HCT116 (cell line): Measurements from ENCODE around the gene ATG4A. TPM values are rescaled to one million over a fixed set of nuclear protein-coding genes. Genes with fewer than 3 reads are reported as not detected.

Experiments
- ATAC-seq: fragments of 200-7000 bp; cut with Tn5 transposase; 2 replicates; pipeline ENCODE4 v1.9.1; 2020; ENCODE audit warnings: mild to moderate bottlenecking, moderate library complexity
- BruUV-seq: library from RNA; stranded (reverse); fragments of 400-500 nt; replicated peaks from 2 replicates; lab custom pipeline; 2021; lab: Mats Ljungman, UMichigan
- CTCF ChIA-PET: fragments of 300-600 bp; sonication (Branson Sonifier 250); formaldehyde crosslinking; loops from one replicate; lab custom pipeline; 2021; ENCODE audit warnings: antibody characterized with exemption; lab: Charles Lee
- POLR2A ChIA-PET: fragments of 300-600, 350-600 bp; sonication (Branson Sonifier 250); formaldehyde crosslinking; loops from one replicate; lab custom pipeline; 2021; ENCODE audit warnings: antibody characterized with exemption; lab: Charles Lee
- RAD21 ChIA-PET, 2 experiments: fragments of 300-600 bp; sonication (Branson Sonifier 250); formaldehyde crosslinking; loops; one replicate each; lab custom pipeline; 2023; ENCODE audit warnings: low total read pairs in 2 of 2; ENCODE audit not compliant: uncharacterized antibody in 2 of 2, unreplicated experiment in 2 of 2, low non-redundant PET in 1 of 2; lab: Charles Lee
- DNase-seq: peaks from one replicate; pipeline ENCODE4 v3.0.0-alpha.2; 2010; ENCODE audit warnings: low read depth, low spot score
- H2AFZ ChIP-seq: fragments of 200-600 bp; shearing (Covaris generic), sonication (generic); 2 replicates; pipeline ENCODE4 v1.6.1; 2017; ENCODE audit warnings: low read depth, mixed run types, mixed read lengths, antibody characterized with exemption, low read length; ENCODE audit not compliant: poor library complexity, severe bottlenecking
- H3K27ac ChIP-seq: 2 replicates; pipeline ENCODE4 v1.5.1; 2012; ENCODE audit warnings: low read depth, low read length
- H3K27me3 ChIP-seq: fragments of 200-600 bp; sonication (generic); 2 replicates; pipeline ENCODE4 v1.6.1; 2016; ENCODE audit warnings: mixed run types, low read length, mixed read lengths; ENCODE audit not compliant: insufficient read depth
- H3K36me3 ChIP-seq, 2 experiments: fragments of 200-500 bp in 1 of 2; fragments of 200-600 bp in 1 of 2; sonication (Bioruptor generic) in 1 of 2; sonication (generic) in 1 of 2; 2 replicates each; pipeline versions ENCODE4 v1.5.1 to v1.6.1; 2014 to 2016; ENCODE audit warnings: low read length in 2 of 2, inconsistent platforms in 1 of 2, mixed read lengths in 1 of 2, mixed run types in 1 of 2; ENCODE audit not compliant: insufficient read depth in 2 of 2, control insufficient read depth in 1 of 2
- H3K4me1 ChIP-seq, 2 experiments: fragments of 200-600 bp in 1 of 2; sonication (generic) in 1 of 2; 2 replicates each; pipeline versions ENCODE4 v1.5.1 to v1.6.1; 2012 to 2017; ENCODE audit warnings: low read length in 2 of 2, inconsistent platforms in 1 of 2, mild to moderate bottlenecking in 1 of 2, mixed read lengths in 1 of 2, mixed run types in 1 of 2, moderate library complexity in 1 of 2; ENCODE audit not compliant: insufficient read depth in 2 of 2, control insufficient read depth in 1 of 2
- H3K4me2 ChIP-seq: fragments of 200-600 bp; sonication (generic); 2 replicates; pipeline ENCODE4 v1.6.1; 2017; ENCODE audit warnings: mixed run types, low read length, mixed read lengths
- H3K4me3 ChIP-seq, 2 experiments: fragments of 200-600 bp in 1 of 2; sonication (generic) in 1 of 2; replicated peaks in 1 of 2; 2 replicates each; pipeline ENCODE4 v1.5.1; 2011 to 2016; ENCODE audit warnings: low read length in 2 of 2, control low read depth in 1 of 2, low read depth in 1 of 2, mild to moderate bottlenecking in 1 of 2, mixed read lengths in 1 of 2, mixed run types in 1 of 2
- H3K79me2 ChIP-seq: fragments of 200-600 bp; sonication (generic); 2 replicates; pipeline ENCODE4 v1.6.1; 2017; ENCODE audit warnings: mild to moderate bottlenecking, mixed run types, low read length, moderate library complexity, mixed read lengths; ENCODE audit not compliant: insufficient read depth
- H3K9ac ChIP-seq: fragments of 200-600 bp; sonication (generic); 2 replicates; pipeline ENCODE4 v1.6.1; 2016; ENCODE audit warnings: low read length, mixed read lengths
- H3K9me2 ChIP-seq: fragments of 200-600 bp; sonication (generic), shearing (Covaris generic); 2 replicates; pipeline ENCODE4 v1.6.1; 2017; ENCODE audit warnings: mixed run types, mild to moderate bottlenecking, moderate library complexity; ENCODE audit not compliant: insufficient read depth
- H3K9me3 ChIP-seq, 2 experiments: fragments of 200-500 bp in 1 of 2; fragments of 200-600 bp in 1 of 2; sonication (Bioruptor generic) in 1 of 2; sonication (generic) in 1 of 2; 2 replicates each; pipeline ENCODE4 v1.6.1; 2014 to 2017; ENCODE audit warnings: low read length in 2 of 2, mixed read lengths in 2 of 2, inconsistent platforms in 1 of 2, low read depth in 1 of 2, mild to moderate bottlenecking in 1 of 2, mixed run types in 1 of 2, moderate library complexity in 1 of 2; ENCODE audit not compliant: control insufficient read depth in 1 of 2, insufficient read depth in 1 of 2
- H4K20me1 ChIP-seq: fragments of 200-600 bp; sonication (generic), shearing (Covaris generic); 2 replicates; pipeline ENCODE4 v1.6.1; 2017; ENCODE audit warnings: mixed run types, mild to moderate bottlenecking, moderate library complexity; ENCODE audit not compliant: insufficient read depth
- CBX3 ChIP-seq: IDR thresholded peaks from 2 replicates; pipeline ENCODE4 v1.6.1; 2012; ENCODE audit warnings: low read depth
- JUND ChIP-seq: IDR thresholded peaks from 2 replicates; pipeline ENCODE4 v1.6.1; 2012
- RAD21 ChIP-seq: IDR thresholded peaks from 2 replicates; pipeline ENCODE4 v1.6.1; 2012; ENCODE audit warnings: low read depth, mild to moderate bottlenecking
- SP1 ChIP-seq: IDR thresholded peaks from 2 replicates; pipeline ENCODE4 v1.6.1; 2012; ENCODE audit warnings: low read depth
- YY1 ChIP-seq: IDR thresholded peaks from 2 replicates; pipeline ENCODE4 v1.6.1; 2011; ENCODE audit warnings: low read length, low read depth, moderate library complexity, mild to moderate bottlenecking; ENCODE audit not compliant: insufficient replicate concordance; ENCODE audit errors: extremely low read depth
- intact Hi-C: fragments of 100-400 bp; cut with micrococcal nuclease; formaldehyde crosslinking; loops from 2 replicates; pipeline ENCODE4 v1.10.0; 2022
- total RNA-seq: library from RNA; stranded (reverse); gene quantifications from one replicate; pipeline ENCODE4 v1.2.1, GENCODE V29; 2021; ENCODE audit not compliant: unreplicated experiment
- TF ChIP-seq, protein P1 (sequence below): IDR thresholded peaks from 2 replicates; pipeline ENCODE4 v1.6.1; 2012
- TF ChIP-seq, protein P2 (sequence below): IDR thresholded peaks from 2 replicates; pipeline ENCODE4 v1.6.1; 2012; ENCODE audit warnings: low read depth
- TF ChIP-seq, protein P3 (sequence below), 3 experiments: fragments of 200-600 bp in 1 of 3; sonication (generic) in 1 of 3; IDR thresholded peaks in 2 of 3; conservative IDR thresholded peaks in 1 of 3; 2 replicates each; pipeline ENCODE4 v1.5.1; 2012 to 2017; ENCODE audit warnings: low read depth in 2 of 3, low read length in 2 of 3, antibody characterized with exemption in 1 of 3, borderline replicate concordance in 1 of 3, control low read depth in 1 of 3, mild to moderate bottlenecking in 1 of 3, mixed read lengths in 1 of 3, mixed run types in 1 of 3, moderate library complexity in 1 of 3; ENCODE audit not compliant: insufficient read depth in 1 of 3

ATG4A gene
- total RNA-seq, 1 experiment from 2014 or later: 4.1 TPM

GRCh38 chrX:108165383-108166111, 74.0 kb downstream of the ATG4A start:
- TF ChIP-seq, protein P1, sequence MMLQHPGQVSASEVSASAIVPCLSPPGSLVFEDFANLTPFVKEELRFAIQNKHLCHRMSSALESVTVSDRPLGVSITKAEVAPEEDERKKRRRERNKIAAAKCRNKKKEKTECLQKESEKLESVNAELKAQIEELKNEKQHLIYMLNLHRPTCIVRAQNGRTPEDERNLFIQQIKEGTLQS: no peak
- TF ChIP-seq CBX3: no peak
- TF ChIP-seq RAD21: peak; percentile 52
- peak; percentile 88 for TF ChIP-seq YY1
- no peak for TF ChIP-seq JUND
- TF ChIP-seq, protein P2, sequence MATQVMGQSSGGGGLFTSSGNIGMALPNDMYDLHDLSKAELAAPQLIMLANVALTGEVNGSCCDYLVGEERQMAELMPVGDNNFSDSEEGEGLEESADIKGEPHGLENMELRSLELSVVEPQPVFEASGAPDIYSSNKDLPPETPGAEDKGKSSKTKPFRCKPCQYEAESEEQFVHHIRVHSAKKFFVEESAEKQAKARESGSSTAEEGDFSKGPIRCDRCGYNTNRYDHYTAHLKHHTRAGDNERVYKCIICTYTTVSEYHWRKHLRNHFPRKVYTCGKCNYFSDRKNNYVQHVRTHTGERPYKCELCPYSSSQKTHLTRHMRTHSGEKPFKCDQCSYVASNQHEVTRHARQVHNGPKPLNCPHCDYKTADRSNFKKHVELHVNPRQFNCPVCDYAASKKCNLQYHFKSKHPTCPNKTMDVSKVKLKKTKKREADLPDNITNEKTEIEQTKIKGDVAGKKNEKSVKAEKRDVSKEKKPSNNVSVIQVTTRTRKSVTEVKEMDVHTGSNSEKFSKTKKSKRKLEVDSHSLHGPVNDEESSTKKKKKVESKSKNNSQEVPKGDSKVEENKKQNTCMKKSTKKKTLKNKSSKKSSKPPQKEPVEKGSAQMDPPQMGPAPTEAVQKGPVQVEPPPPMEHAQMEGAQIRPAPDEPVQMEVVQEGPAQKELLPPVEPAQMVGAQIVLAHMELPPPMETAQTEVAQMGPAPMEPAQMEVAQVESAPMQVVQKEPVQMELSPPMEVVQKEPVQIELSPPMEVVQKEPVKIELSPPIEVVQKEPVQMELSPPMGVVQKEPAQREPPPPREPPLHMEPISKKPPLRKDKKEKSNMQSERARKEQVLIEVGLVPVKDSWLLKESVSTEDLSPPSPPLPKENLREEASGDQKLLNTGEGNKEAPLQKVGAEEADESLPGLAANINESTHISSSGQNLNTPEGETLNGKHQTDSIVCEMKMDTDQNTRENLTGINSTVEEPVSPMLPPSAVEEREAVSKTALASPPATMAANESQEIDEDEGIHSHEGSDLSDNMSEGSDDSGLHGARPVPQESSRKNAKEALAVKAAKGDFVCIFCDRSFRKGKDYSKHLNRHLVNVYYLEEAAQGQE: no peak
- TF ChIP-seq, protein P3, sequence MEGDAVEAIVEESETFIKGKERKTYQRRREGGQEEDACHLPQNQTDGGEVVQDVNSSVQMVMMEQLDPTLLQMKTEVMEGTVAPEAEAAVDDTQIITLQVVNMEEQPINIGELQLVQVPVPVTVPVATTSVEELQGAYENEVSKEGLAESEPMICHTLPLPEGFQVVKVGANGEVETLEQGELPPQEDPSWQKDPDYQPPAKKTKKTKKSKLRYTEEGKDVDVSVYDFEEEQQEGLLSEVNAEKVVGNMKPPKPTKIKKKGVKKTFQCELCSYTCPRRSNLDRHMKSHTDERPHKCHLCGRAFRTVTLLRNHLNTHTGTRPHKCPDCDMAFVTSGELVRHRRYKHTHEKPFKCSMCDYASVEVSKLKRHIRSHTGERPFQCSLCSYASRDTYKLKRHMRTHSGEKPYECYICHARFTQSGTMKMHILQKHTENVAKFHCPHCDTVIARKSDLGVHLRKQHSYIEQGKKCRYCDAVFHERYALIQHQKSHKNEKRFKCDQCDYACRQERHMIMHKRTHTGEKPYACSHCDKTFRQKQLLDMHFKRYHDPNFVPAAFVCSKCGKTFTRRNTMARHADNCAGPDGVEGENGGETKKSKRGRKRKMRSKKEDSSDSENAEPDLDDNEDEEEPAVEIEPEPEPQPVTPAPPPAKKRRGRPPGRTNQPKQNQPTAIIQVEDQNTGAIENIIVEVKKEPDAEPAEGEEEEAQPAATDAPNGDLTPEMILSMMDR (IDR thresholded peaks at IDR 0.05 in 2 of 3, conservative IDR thresholded peaks at IDR 0.05 in 1 of 3; ENCODE audit: borderline replicate concordance in 1 of 3, insufficient read depth in 1 of 3, low read depth in 2 of 3, low read length in 2 of 3): peak; percentile 42 to 52 (median 45); a peak in 5 of 6 replicates
- no peak for TF ChIP-seq SP1
- H3K9me2 ChIP-seq: no peaks in the 10 kb centered on the region
- peak overlapping the region; percentile 54 for H2AFZ ChIP-seq
- H3K9me3 ChIP-seq: no peaks in the 10 kb centered on the region
- intact Hi-C loops: no loop called here
- POLR2A ChIA-PET: no interaction called here
- BruUV-seq: no TSS peak
- no peak overlapping the region for H3K4me2 ChIP-seq
- ATAC-seq (peak; percentile 83), DNase-seq (peak; percentile 15)
- no peaks in the 10 kb centered on the region for H3K79me2 ChIP-seq
- H3K27ac ChIP-seq: peak overlapping the region; percentile 2; the same call in 1 of the 2 replicates
- no peak overlapping the region for H3K4me3 ChIP-seq
- H3K36me3 ChIP-seq: no peaks in the 10 kb centered on the region
- H3K9ac ChIP-seq: no peak overlapping the region
- H3K4me1 ChIP-seq: peaks cover 14 to 16% of the 10 kb centered on the region in 2 experiments
- no peaks in the 10 kb centered on the region for H4K20me1 ChIP-seq
- RAD21 ChIA-PET: no interaction called here
- CTCF ChIA-PET: interaction anchor here (1.0 to 1.2 kb wide), 4 partner anchors 8 to 138 kb away, joined by 3 to 6 read pairs (median 4); no protein-coding TSS in a partner anchor
- no peaks in the 10 kb centered on the region for H3K27me3 ChIP-seq
